ENCODE results near the gene AGFG2.

GRCh38 chr7:100516135-100516812, 22.7 kb upstream of the AGFG2 start:
- TF ChIP-seq CTCF (IDR thresholded peaks at IDR 0.05; ENCODE audit: low read depth, low read length, poor library complexity, severe bottlenecking) (no peak), EZH2phosphoT487 (IDR thresholded peaks at IDR 0.05; ENCODE audit: borderline replicate concordance, low read length) (no peak)

Data from DOHH2 (cell line).